Transverse colon (tissue), 4 donors: ENCODE results near the gene WIZ.

ENCODE experiments used
- EP300 ChIP-seq: sonication (generic); formaldehyde crosslinking; IDR thresholded peaks from one replicate; pipeline ENCODE4 v1.6.1; 2017; ENCODE audit warnings: antibody characterized with exemption, low read depth
- POLR2A ChIP-seq: fragments of 450-650 bp; IDR thresholded peaks from one replicate; pipeline ENCODE4 v1.6.1; 2016; ENCODE audit warnings: antibody characterized with exemption, mild to moderate bottlenecking, moderate library complexity
- POLR2AphosphoS5 ChIP-seq, 3 donors: sonication (generic); formaldehyde crosslinking; IDR thresholded peaks; one replicate each; pipeline ENCODE4 v1.6.1; 2016; ENCODE audit warnings: antibody characterized with exemption in 3 of 3
- TF ChIP-seq, protein P1 (sequence below), 5 experiments: fragments of 200-600 bp in 3 of 5; fragments of 450-650 bp in 2 of 5; sonication (generic) in 3 of 5; IDR thresholded peaks; 1 replicate in 2 of 5; 2 replicates in 3 of 5; pipeline ENCODE4 v1.5.1; 2016 to 2017; ENCODE audit warnings: antibody characterized with exemption in 5 of 5, inconsistent platforms in 3 of 5, mild to moderate bottlenecking in 2 of 5, moderate library complexity in 1 of 5

DNA sequence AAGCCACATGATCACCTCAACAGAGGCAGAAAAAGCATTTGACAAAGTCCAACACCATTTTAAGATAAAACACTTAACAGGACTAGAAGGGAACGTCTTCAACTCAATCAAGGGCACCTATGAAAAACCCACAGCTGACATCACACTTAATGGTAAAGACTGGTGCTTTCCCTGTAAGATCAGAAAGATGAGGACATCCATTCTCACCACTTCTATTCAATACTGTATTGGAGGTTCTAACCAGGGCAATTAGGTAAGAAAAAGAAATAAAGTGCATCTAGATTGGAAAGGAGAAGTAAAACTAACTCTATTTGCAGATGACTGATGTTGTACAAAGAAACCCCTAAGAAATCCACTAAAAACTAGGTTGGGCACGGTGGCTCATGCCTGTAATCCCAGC lies 58.9 kb downstream of the WIZ start:
- TF ChIP-seq, protein P1, sequence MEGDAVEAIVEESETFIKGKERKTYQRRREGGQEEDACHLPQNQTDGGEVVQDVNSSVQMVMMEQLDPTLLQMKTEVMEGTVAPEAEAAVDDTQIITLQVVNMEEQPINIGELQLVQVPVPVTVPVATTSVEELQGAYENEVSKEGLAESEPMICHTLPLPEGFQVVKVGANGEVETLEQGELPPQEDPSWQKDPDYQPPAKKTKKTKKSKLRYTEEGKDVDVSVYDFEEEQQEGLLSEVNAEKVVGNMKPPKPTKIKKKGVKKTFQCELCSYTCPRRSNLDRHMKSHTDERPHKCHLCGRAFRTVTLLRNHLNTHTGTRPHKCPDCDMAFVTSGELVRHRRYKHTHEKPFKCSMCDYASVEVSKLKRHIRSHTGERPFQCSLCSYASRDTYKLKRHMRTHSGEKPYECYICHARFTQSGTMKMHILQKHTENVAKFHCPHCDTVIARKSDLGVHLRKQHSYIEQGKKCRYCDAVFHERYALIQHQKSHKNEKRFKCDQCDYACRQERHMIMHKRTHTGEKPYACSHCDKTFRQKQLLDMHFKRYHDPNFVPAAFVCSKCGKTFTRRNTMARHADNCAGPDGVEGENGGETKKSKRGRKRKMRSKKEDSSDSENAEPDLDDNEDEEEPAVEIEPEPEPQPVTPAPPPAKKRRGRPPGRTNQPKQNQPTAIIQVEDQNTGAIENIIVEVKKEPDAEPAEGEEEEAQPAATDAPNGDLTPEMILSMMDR (IDR thresholded peaks at IDR 0.05): no peak
- TF ChIP-seq POLR2AphosphoS5 (IDR thresholded peaks at IDR 0.05) (no peak), POLR2A (no peak), EP300 (no peak)
